HCT116 (cell line): Measurements from ENCODE around the gene HECW1. TPM values are rescaled to one million over a fixed set of nuclear protein-coding genes. Genes with fewer than 3 reads are reported as not detected.

Experiments
- ATAC-seq: fragments of 200-7000 bp; cut with Tn5 transposase; 2 replicates; pipeline ENCODE4 v1.9.1; 2020; ENCODE audit warnings: mild to moderate bottlenecking, moderate library complexity
- BruUV-seq: library from RNA; stranded (reverse); fragments of 400-500 nt; replicated peaks from 2 replicates; lab custom pipeline; 2021; lab: Mats Ljungman, UMichigan
- CTCF ChIA-PET: fragments of 300-600 bp; sonication (Branson Sonifier 250); formaldehyde crosslinking; loops from one replicate; lab custom pipeline; 2021; ENCODE audit warnings: antibody characterized with exemption; lab: Charles Lee
- POLR2A ChIA-PET: fragments of 300-600, 350-600 bp; sonication (Branson Sonifier 250); formaldehyde crosslinking; loops from one replicate; lab custom pipeline; 2021; ENCODE audit warnings: antibody characterized with exemption; lab: Charles Lee
- RAD21 ChIA-PET, 2 experiments: fragments of 300-600 bp; sonication (Branson Sonifier 250); formaldehyde crosslinking; loops; one replicate each; lab custom pipeline; 2023; ENCODE audit warnings: low total read pairs in 2 of 2; ENCODE audit not compliant: uncharacterized antibody in 2 of 2, unreplicated experiment in 2 of 2, low non-redundant PET in 1 of 2; lab: Charles Lee
- DNase-seq: peaks from one replicate; pipeline ENCODE4 v3.0.0-alpha.2; 2010; ENCODE audit warnings: low read depth, low spot score
- H2AFZ ChIP-seq: fragments of 200-600 bp; shearing (Covaris generic), sonication (generic); 2 replicates; pipeline ENCODE4 v1.6.1; 2017; ENCODE audit warnings: low read depth, mixed run types, mixed read lengths, antibody characterized with exemption, low read length; ENCODE audit not compliant: poor library complexity, severe bottlenecking
- H3K27ac ChIP-seq: 2 replicates; pipeline ENCODE4 v1.5.1; 2012; ENCODE audit warnings: low read depth, low read length
- H3K27me3 ChIP-seq: fragments of 200-600 bp; sonication (generic); 2 replicates; pipeline ENCODE4 v1.6.1; 2016; ENCODE audit warnings: mixed run types, low read length, mixed read lengths; ENCODE audit not compliant: insufficient read depth
- H3K36me3 ChIP-seq, 2 experiments: fragments of 200-500 bp in 1 of 2; fragments of 200-600 bp in 1 of 2; sonication (Bioruptor generic) in 1 of 2; sonication (generic) in 1 of 2; 2 replicates each; pipeline versions ENCODE4 v1.5.1 to v1.6.1; 2014 to 2016; ENCODE audit warnings: low read length in 2 of 2, inconsistent platforms in 1 of 2, mixed read lengths in 1 of 2, mixed run types in 1 of 2; ENCODE audit not compliant: insufficient read depth in 2 of 2, control insufficient read depth in 1 of 2
- H3K4me1 ChIP-seq, 2 experiments: fragments of 200-600 bp in 1 of 2; sonication (generic) in 1 of 2; 2 replicates each; pipeline versions ENCODE4 v1.5.1 to v1.6.1; 2012 to 2017; ENCODE audit warnings: low read length in 2 of 2, inconsistent platforms in 1 of 2, mild to moderate bottlenecking in 1 of 2, mixed read lengths in 1 of 2, mixed run types in 1 of 2, moderate library complexity in 1 of 2; ENCODE audit not compliant: insufficient read depth in 2 of 2, control insufficient read depth in 1 of 2
- H3K4me2 ChIP-seq: fragments of 200-600 bp; sonication (generic); 2 replicates; pipeline ENCODE4 v1.6.1; 2017; ENCODE audit warnings: mixed run types, low read length, mixed read lengths
- H3K4me3 ChIP-seq, 2 experiments: fragments of 200-600 bp in 1 of 2; sonication (generic) in 1 of 2; replicated peaks in 1 of 2; 2 replicates each; pipeline ENCODE4 v1.5.1; 2011 to 2016; ENCODE audit warnings: low read length in 2 of 2, control low read depth in 1 of 2, low read depth in 1 of 2, mild to moderate bottlenecking in 1 of 2, mixed read lengths in 1 of 2, mixed run types in 1 of 2
- H3K79me2 ChIP-seq: fragments of 200-600 bp; sonication (generic); 2 replicates; pipeline ENCODE4 v1.6.1; 2017; ENCODE audit warnings: mild to moderate bottlenecking, mixed run types, low read length, moderate library complexity, mixed read lengths; ENCODE audit not compliant: insufficient read depth
- H3K9ac ChIP-seq: fragments of 200-600 bp; sonication (generic); 2 replicates; pipeline ENCODE4 v1.6.1; 2016; ENCODE audit warnings: low read length, mixed read lengths
- H3K9me2 ChIP-seq: fragments of 200-600 bp; sonication (generic), shearing (Covaris generic); 2 replicates; pipeline ENCODE4 v1.6.1; 2017; ENCODE audit warnings: mixed run types, mild to moderate bottlenecking, moderate library complexity; ENCODE audit not compliant: insufficient read depth
- H3K9me3 ChIP-seq, 2 experiments: fragments of 200-500 bp in 1 of 2; fragments of 200-600 bp in 1 of 2; sonication (Bioruptor generic) in 1 of 2; sonication (generic) in 1 of 2; 2 replicates each; pipeline ENCODE4 v1.6.1; 2014 to 2017; ENCODE audit warnings: low read length in 2 of 2, mixed read lengths in 2 of 2, inconsistent platforms in 1 of 2, low read depth in 1 of 2, mild to moderate bottlenecking in 1 of 2, mixed run types in 1 of 2, moderate library complexity in 1 of 2; ENCODE audit not compliant: control insufficient read depth in 1 of 2, insufficient read depth in 1 of 2
- H4K20me1 ChIP-seq: fragments of 200-600 bp; sonication (generic), shearing (Covaris generic); 2 replicates; pipeline ENCODE4 v1.6.1; 2017; ENCODE audit warnings: mixed run types, mild to moderate bottlenecking, moderate library complexity; ENCODE audit not compliant: insufficient read depth
- CBX3 ChIP-seq: IDR thresholded peaks from 2 replicates; pipeline ENCODE4 v1.6.1; 2012; ENCODE audit warnings: low read depth
- CEBPB ChIP-seq: IDR thresholded peaks from 2 replicates; pipeline ENCODE4 v1.6.1; 2012; ENCODE audit warnings: low read depth
- EGR1 ChIP-seq: IDR thresholded peaks from 2 replicates; pipeline ENCODE4 v1.6.1; 2012; ENCODE audit warnings: low read depth
- ELF1 ChIP-seq: IDR thresholded peaks from 2 replicates; pipeline ENCODE4 v1.6.1; 2012; ENCODE audit warnings: low read depth, borderline replicate concordance
- EZH2 ChIP-seq: fragments of 200-600 bp; sonication (generic); IDR thresholded peaks from 2 replicates; pipeline ENCODE4 v1.6.1; 2017; ENCODE audit warnings: antibody characterized with exemption, mixed run types
- FOSL1 ChIP-seq: IDR thresholded peaks from 2 replicates; pipeline ENCODE4 v1.6.1; 2012; ENCODE audit warnings: low read depth
- JUND ChIP-seq: IDR thresholded peaks from 2 replicates; pipeline ENCODE4 v1.6.1; 2012
- POLR2A ChIP-seq: IDR thresholded peaks from 2 replicates; pipeline ENCODE4 v1.7.0; 2011; ENCODE audit warnings: borderline replicate concordance; ENCODE audit not compliant: insufficient read depth, insufficient read length; ENCODE audit errors: extremely low read depth
- POLR2AphosphoS5 ChIP-seq: IDR thresholded peaks from 2 replicates; pipeline ENCODE4 v1.6.1; 2011; ENCODE audit warnings: mild to moderate bottlenecking, low read depth, low read length, moderate library complexity
- SIN3A ChIP-seq: IDR thresholded peaks from 2 replicates; pipeline ENCODE4 v1.6.1; 2012; ENCODE audit warnings: low read depth
- SP1 ChIP-seq: IDR thresholded peaks from 2 replicates; pipeline ENCODE4 v1.6.1; 2012; ENCODE audit warnings: low read depth
- SRF ChIP-seq: IDR thresholded peaks from 2 replicates; pipeline ENCODE4 v1.6.1; 2012; ENCODE audit warnings: low read depth
- TCF7L2 ChIP-seq: IDR thresholded peaks from 2 replicates; pipeline ENCODE4 v1.7.0; 2011; ENCODE audit warnings: borderline replicate concordance, inconsistent platforms; ENCODE audit not compliant: insufficient read depth, insufficient read length; ENCODE audit errors: extremely low read depth
- YY1 ChIP-seq: IDR thresholded peaks from 2 replicates; pipeline ENCODE4 v1.6.1; 2011; ENCODE audit warnings: low read length, low read depth, moderate library complexity, mild to moderate bottlenecking; ENCODE audit not compliant: insufficient replicate concordance; ENCODE audit errors: extremely low read depth
- intact Hi-C: fragments of 100-400 bp; cut with micrococcal nuclease; formaldehyde crosslinking; loops from 2 replicates; pipeline ENCODE4 v1.10.0; 2022
- total RNA-seq: library from RNA; stranded (reverse); gene quantifications from one replicate; pipeline ENCODE4 v1.2.1, GENCODE V29; 2021; ENCODE audit not compliant: unreplicated experiment
- TF ChIP-seq, protein P1 (sequence below): IDR thresholded peaks from 2 replicates; pipeline ENCODE4 v1.6.1; 2012
- TF ChIP-seq, protein P2 (sequence below): IDR thresholded peaks from 2 replicates; pipeline ENCODE4 v1.6.1; 2012; ENCODE audit warnings: low read depth
- TF ChIP-seq, protein P3 (sequence below): IDR thresholded peaks from 2 replicates; pipeline ENCODE4 v1.6.1; 2011; ENCODE audit warnings: mild to moderate bottlenecking, low read length, moderate library complexity; ENCODE audit not compliant: insufficient replicate concordance; ENCODE audit errors: extremely low read depth

HECW1 gene
- total RNA-seq, 1 experiment from 2014 or later, result 5.6 TPM

- no TSS peak for BruUV-seq
- no peak for ATAC-seq
- Histone ChIP-seq H3K9me2 (no peaks in the 10 kb centered on the region), H4K20me1 (no peaks in the 10 kb centered on the region), H2AFZ (no peak overlapping the region), H3K9ac (no peak overlapping the region), H3K4me3 (no peak overlapping the region), H3K9me3 (no peaks in the 10 kb centered on the region), H3K27me3 (no peaks in the 10 kb centered on the region), H3K36me3 (no peaks in the 10 kb centered on the region), H3K4me1 (no peaks in the 10 kb centered on the region), H3K79me2 (no peaks in the 10 kb centered on the region), H3K27ac (no peak overlapping the region), H3K4me2 (no peak overlapping the region)
- TF ChIP-seq CEBPB (no peak), POLR2AphosphoS5 (no peak)
- RAD21 ChIA-PET, result no interaction called here
- DNase-seq, result no peak
- CTCF ChIA-PET, result no interaction called here
- POLR2A ChIA-PET, result no interaction called here
- intact Hi-C loops, result no loop called here
Measured at GRCh38 chr7:43318188-43318770, 205.8 kb downstream of the HECW1 start.

DNA sequence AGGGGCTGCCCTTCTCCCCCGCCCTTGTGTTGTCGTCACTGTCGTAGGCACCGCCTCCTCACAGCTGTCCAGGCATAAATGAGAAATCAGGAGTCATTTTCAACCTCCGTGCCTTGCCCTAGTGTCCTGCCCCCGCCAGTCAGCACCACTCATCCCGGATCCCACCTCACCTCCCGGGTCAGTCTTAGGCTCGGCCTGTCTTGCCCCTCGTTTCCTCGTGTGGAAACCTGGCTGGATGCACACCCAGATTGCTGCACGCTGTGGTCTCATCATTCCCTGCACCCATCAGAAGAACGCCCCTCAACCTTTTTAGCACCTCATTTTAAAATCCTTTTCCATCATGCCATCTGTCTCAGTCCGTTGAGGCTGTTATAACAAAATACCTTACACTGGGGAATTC, 213.1 kb downstream of the HECW1 start:
- H3K9me2 ChIP-seq, result no peaks in the 10 kb centered on the region
- H3K79me2 ChIP-seq, result no peaks in the 10 kb centered on the region
- no peaks in the 10 kb centered on the region for H3K9me3 ChIP-seq
- ChIA-PET POLR2A (no interaction called here), CTCF (no interaction called here), RAD21 (no interaction called here)
- intact Hi-C loops, result no loop called here
- no peaks in the 10 kb centered on the region for H4K20me1 ChIP-seq
- no peak overlapping the region for H3K4me3 ChIP-seq
- H3K4me1 ChIP-seq, result no peaks in the 10 kb centered on the region
- no peaks in the 10 kb centered on the region for H3K27me3 ChIP-seq
- no peak overlapping the region for H2AFZ ChIP-seq
- no peak overlapping the region for H3K27ac ChIP-seq
- no peak overlapping the region for H3K4me2 ChIP-seq
- ATAC-seq (no peak), DNase-seq (no peak)
- no peaks in the 10 kb centered on the region for H3K36me3 ChIP-seq
- BruUV-seq, result no TSS peak
- TF ChIP-seq, protein P1, sequence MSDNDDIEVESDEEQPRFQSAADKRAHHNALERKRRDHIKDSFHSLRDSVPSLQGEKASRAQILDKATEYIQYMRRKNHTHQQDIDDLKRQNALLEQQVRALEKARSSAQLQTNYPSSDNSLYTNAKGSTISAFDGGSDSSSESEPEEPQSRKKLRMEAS, result no peak
- no peak for TF ChIP-seq SIN3A
- TF ChIP-seq JUND, result no peak
- TF ChIP-seq, protein P2, sequence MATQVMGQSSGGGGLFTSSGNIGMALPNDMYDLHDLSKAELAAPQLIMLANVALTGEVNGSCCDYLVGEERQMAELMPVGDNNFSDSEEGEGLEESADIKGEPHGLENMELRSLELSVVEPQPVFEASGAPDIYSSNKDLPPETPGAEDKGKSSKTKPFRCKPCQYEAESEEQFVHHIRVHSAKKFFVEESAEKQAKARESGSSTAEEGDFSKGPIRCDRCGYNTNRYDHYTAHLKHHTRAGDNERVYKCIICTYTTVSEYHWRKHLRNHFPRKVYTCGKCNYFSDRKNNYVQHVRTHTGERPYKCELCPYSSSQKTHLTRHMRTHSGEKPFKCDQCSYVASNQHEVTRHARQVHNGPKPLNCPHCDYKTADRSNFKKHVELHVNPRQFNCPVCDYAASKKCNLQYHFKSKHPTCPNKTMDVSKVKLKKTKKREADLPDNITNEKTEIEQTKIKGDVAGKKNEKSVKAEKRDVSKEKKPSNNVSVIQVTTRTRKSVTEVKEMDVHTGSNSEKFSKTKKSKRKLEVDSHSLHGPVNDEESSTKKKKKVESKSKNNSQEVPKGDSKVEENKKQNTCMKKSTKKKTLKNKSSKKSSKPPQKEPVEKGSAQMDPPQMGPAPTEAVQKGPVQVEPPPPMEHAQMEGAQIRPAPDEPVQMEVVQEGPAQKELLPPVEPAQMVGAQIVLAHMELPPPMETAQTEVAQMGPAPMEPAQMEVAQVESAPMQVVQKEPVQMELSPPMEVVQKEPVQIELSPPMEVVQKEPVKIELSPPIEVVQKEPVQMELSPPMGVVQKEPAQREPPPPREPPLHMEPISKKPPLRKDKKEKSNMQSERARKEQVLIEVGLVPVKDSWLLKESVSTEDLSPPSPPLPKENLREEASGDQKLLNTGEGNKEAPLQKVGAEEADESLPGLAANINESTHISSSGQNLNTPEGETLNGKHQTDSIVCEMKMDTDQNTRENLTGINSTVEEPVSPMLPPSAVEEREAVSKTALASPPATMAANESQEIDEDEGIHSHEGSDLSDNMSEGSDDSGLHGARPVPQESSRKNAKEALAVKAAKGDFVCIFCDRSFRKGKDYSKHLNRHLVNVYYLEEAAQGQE, result no peak
- no peak for TF ChIP-seq CEBPB
- no peak for TF ChIP-seq FOSL1
- TF ChIP-seq EZH2, result no peak
- TF ChIP-seq EGR1, result no peak
- no peak for TF ChIP-seq YY1
- no peak for TF ChIP-seq SRF
- TF ChIP-seq CBX3, result no peak
- TF ChIP-seq, protein P3, sequence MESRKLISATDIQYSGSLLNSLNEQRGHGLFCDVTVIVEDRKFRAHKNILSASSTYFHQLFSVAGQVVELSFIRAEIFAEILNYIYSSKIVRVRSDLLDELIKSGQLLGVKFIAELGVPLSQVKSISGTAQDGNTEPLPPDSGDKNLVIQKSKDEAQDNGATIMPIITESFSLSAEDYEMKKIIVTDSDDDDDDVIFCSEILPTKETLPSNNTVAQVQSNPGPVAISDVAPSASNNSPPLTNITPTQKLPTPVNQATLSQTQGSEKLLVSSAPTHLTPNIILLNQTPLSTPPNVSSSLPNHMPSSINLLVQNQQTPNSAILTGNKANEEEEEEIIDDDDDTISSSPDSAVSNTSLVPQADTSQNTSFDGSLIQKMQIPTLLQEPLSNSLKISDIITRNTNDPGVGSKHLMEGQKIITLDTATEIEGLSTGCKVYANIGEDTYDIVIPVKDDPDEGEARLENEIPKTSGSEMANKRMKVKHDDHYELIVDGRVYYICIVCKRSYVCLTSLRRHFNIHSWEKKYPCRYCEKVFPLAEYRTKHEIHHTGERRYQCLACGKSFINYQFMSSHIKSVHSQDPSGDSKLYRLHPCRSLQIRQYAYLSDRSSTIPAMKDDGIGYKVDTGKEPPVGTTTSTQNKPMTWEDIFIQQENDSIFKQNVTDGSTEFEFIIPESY, result no peak
- no peak for TF ChIP-seq POLR2AphosphoS5
- no peak for TF ChIP-seq TCF7L2
- no peak for TF ChIP-seq ELF1
- no peak for TF ChIP-seq POLR2A
- no peak for TF ChIP-seq SP1
- no peak overlapping the region for H3K9ac ChIP-seq
